ENCODE measurements around the gene CEBPA.

- no peak for TF ChIP-seq TAF1 (IDR thresholded peaks at IDR 0.05; ENCODE audit: low read depth, low read length)
- TF ChIP-seq POLR2A (IDR thresholded peaks at IDR 0.05; ENCODE audit: low read depth, low read length): no peak
- no peak for TF ChIP-seq POLR2AphosphoS5 (IDR thresholded peaks at IDR 0.05; ENCODE audit: low read depth, low read length)
- TF ChIP-seq SPI1 (IDR thresholded peaks at IDR 0.05; ENCODE audit: low read depth, low read length): no peak
- TF ChIP-seq POU2F2 (IDR thresholded peaks at IDR 0.05; ENCODE audit: low read depth, low read length): no peak
- TF ChIP-seq PAX5 (IDR thresholded peaks at IDR 0.05; ENCODE audit: insufficient read depth, low read length, severe bottlenecking): no peak
Measured at GRCh38 chr19:33299051-33299688, 3.2 kb downstream of the CEBPA start.
